ENCODE results near the gene PSMG1.

- no peak for TF ChIP-seq CTCF (IDR thresholded peaks at IDR 0.05)
- no peak for TF ChIP-seq POLR2A (IDR thresholded peaks at IDR 0.05)
These were observed 34.3 kb upstream of the PSMG1 start for GRCh38 chr21:39217356-39218081.
